Suprapubic skin (tissue), 4 donors: ENCODE results near the gene ST3GAL5.

Source experiments
- CTCF ChIP-seq, 2 donors: fragments of 200-600 bp in 1 of 2; fragments of 450-650 bp in 1 of 2; sonication (generic) in 1 of 2; IDR thresholded peaks; one replicate each; pipeline ENCODE4 v1.5.1; 2016 to 2019; ENCODE audit warnings: antibody characterized with exemption in 2 of 2, mild to moderate bottlenecking in 1 of 2, moderate library complexity in 1 of 2
- EP300 ChIP-seq: sonication (generic); formaldehyde crosslinking; IDR thresholded peaks from one replicate; pipeline ENCODE4 v1.6.1; 2017; ENCODE audit warnings: antibody characterized with exemption
- POLR2A ChIP-seq, 2 donors: fragments of 450-650 bp; IDR thresholded peaks; one replicate each; pipeline ENCODE4 v1.6.1; 2017; ENCODE audit warnings: antibody characterized with exemption in 2 of 2, mild to moderate bottlenecking in 2 of 2, moderate library complexity in 2 of 2
- POLR2AphosphoS5 ChIP-seq, 3 donors: sonication (generic); formaldehyde crosslinking; IDR thresholded peaks; one replicate each; pipeline ENCODE4 v1.6.1; 2017; ENCODE audit warnings: antibody characterized with exemption in 3 of 3

GRCh38 chr2:85792783-85793441 is 95.9 kb downstream of the ST3GAL5 start:
- no peak for TF ChIP-seq CTCF (IDR thresholded peaks at IDR 0.05)
- no peak for TF ChIP-seq POLR2AphosphoS5 (IDR thresholded peaks at IDR 0.05)
- TF ChIP-seq EP300, result no peak
- no peak for TF ChIP-seq POLR2A (IDR thresholded peaks at IDR 0.05)
